SW480 (cell line): ENCODE data around the gene THADA.
"Not testable (repeated sequence)": the region's sequence is repeated elsewhere in the genome, so short reads cannot be mapped to it uniquely, and the experiment has no call there.

ENCODE experiments used
- DNase-seq: peaks from one replicate; pipeline ENCODE4 v3.0.0-alpha.2; 2016; ENCODE audit warnings: low spot score

Gene THADA

GRCh38 chr2:43594875-43595274 lies 963 bp downstream of the THADA start:
- DNase-seq: no peak

GRCh38 chr2:43593254-43593653 lies 2.6 kb downstream of the THADA start:
- no peak for DNase-seq

GRCh38 chr2:43592443-43592842 lies 3.4 kb downstream of the THADA start:
- DNase-seq: no peak

- no peak for DNase-seq
Measured at GRCh38 chr2:43585708-43586107, 10.1 kb downstream of the THADA start.

DNA sequence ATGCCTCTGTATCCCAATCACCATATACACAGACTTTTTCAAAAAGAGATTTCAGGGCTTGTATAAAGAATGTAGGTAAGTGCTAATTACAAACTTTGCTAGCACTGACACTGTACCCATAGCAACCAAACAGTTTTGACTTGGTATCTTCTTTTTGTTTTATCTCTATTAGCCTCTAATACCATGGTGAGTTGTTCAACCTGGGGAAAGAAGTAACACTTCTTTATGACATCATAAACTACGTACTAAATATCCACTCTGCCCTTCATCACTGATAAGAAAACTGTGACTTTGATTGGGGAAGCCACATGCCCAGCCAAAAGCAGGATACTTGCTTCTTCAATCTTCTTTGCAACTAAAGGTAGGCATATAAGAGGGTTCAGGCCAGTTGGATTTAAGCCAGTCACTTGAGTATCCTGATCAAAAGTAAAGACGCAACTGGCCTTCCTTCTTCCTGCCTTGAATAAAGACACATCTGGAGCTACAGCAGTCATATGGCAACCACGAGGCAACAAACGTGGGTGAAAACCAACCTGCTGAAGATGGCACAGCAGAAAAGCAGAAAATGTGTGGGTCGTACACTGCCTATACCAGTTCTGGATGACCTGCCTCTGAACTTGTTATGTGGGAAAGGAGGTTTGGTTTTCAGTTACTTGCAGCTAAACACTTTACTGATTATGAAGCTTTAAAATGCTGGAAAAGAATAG lies 16.4 kb downstream of the THADA start:
- DNase-seq: no peak

- peak; percentile 64 for DNase-seq
Measured at GRCh38 chr2:43576981-43577892, 18.6 kb downstream of the THADA start.

GRCh38 chr2:43572244-43572643 lies 23.6 kb downstream of the THADA start:
- DNase-seq: no peak

DNA sequence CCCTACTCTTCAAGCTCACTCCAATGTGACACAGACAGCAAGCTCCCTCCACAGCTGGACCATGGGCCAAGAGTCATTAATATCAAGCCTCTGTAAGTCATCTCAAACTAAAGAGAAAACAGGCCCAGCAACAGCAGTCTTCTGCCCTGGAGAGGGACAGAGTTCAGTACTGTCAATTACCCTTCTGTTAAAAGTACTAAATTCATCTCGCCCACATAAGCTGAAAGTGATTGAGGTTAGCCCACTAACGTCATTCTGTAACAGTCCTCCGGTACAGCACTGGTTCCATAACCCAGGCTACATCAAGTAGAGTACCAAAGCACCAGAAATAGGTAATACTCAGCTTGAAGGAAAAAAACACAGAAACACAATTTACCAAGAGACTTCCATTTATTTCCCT lies 25.9 kb downstream of the THADA start:
- DNase-seq: no peak

DNA sequence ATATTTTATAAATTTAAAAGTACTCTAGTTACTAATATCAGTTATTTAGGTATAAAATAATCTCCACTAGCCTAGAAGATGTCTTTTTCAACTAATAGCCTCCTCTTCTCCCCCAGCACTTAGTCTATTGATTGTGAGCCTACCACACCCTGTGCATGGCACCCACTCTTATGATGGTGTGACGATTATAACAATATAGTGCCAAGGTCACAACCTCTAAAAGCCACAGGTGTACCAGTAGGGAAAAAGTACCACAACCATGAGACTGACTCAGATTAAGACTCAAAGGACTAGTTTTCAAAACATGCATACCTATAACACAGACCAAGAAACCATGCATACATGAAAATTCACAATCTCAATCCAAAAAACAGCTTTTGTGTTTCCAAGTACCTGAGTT lies 27.6 kb downstream of the THADA start:
- DNase-seq: no peak

- DNase-seq: no peak
Measured at GRCh38 chr2:43566461-43566729, 29.4 kb downstream of the THADA start.

- DNase-seq: no peak
Measured at GRCh38 chr2:43563679-43564078, 32.2 kb downstream of the THADA start.

DNA sequence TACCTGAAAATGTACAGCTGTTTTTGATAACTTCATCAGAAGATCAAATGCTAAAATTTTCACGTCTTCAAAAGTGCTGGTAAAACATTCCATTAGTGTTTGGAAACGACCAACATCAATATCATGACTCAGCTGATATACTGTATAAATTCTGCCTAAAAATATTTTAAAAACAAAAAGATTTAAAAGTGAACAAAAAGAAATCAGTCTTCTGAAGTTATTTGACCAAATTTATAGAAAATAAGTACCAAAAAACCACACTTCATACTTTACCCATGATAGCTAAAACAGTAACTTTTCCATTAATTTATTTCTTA lies 35.6 kb downstream of the THADA start:
- DNase-seq: no peak

- no peak for DNase-seq
Measured at GRCh38 chr2:43559391-43560230, 36.2 kb downstream of the THADA start.

- no peak for DNase-seq
Measured at GRCh38 chr2:43557196-43557595, 38.6 kb downstream of the THADA start.

- DNase-seq: no peak
Measured at GRCh38 chr2:43556256-43556655, 39.6 kb downstream of the THADA start.

DNA sequence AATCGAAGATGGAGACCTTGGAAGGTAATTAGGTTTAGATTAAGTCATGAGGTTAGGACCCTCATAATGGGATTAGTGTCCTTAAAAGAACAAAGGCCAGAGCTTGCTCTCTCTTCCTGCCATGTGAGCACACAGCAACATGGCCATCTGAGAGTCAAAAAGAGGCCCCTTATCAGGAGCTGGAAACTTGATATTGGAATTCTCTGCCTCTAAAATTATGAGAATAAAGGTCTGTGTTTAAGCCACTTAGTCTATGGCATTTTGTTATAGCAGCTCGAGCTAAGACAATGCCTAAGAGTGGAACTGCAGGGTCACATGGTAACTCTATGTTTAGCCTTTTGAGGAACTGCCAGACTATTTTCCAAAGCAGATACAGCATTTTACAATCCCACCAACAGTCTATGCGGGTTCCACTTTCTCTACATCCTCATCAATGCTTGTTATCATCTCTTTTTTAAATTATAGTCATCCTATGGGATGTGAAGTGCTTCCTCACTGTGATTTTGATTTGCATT lies 42.4 kb downstream of the THADA start:
- no peak for DNase-seq

- DNase-seq: no peak
Measured at GRCh38 chr2:43551990-43552389, 43.8 kb downstream of the THADA start.

- DNase-seq: not testable (repeated sequence)
Measured at GRCh38 chr2:43548381-43548780, 47.5 kb downstream of the THADA start.

GRCh38 chr2:43542285-43542933 lies 53.4 kb downstream of the THADA start:
- DNase-seq: peak; percentile 62

- DNase-seq: no peak
Measured at GRCh38 chr2:43541165-43541564, 54.7 kb downstream of the THADA start.

DNA sequence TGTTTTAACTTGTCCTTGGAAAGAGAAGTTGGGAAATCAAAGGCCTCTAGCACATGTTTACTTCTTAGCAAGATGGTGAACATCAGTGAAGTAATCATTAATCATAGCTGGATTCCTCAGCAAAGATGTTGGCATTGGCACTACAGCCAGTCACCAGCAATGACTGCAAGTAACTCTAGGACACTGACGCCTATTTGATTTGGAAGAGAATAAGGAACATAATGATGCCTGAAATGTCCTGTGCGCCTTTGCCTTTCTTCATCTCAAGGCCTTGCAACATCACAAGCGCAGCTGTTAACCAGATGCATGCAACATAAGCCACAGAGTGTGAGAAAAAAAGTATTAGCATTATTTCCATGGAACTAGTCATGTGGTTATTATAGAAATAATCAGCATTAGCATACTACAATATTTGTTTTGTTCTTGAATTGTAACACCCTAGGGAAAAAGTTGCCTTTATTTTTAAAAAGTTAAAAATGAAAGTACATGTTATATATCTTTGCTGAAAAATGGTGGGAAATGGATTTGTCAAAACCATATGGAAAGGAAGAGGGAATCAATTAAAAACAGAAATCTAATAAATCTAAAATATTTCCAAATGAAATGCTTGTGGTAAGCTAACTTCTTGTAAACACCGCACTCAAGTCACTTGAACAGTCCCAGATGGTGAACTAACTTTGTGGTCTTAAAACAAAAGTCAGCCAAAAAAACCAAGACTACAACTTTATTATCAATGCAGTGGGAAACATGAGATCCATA lies 55.6 kb downstream of the THADA start:
- no peak for DNase-seq
